ENCODE measurements around the gene PTPRM.

The PTPRM gene

GRCh38 chr18:7632152-7633098 lies 65.3 kb downstream of the PTPRM start:
- DNase-seq = no peak

- DNase-seq = no peak
Observed at GRCh38 chr18:7633171-7633570, 66.1 kb downstream of the PTPRM start.

- DNase-seq = no peak
Observed at GRCh38 chr18:7635948-7636347, 68.8 kb downstream of the PTPRM start.

- no peak for DNase-seq
Observed at GRCh38 chr18:7637269-7637668, 70.2 kb downstream of the PTPRM start.

- DNase-seq = no peak
Observed at GRCh38 chr18:7638321-7638720, 71.2 kb downstream of the PTPRM start.

- DNase-seq = no peak
Observed at GRCh38 chr18:7641813-7642212, 74.7 kb downstream of the PTPRM start.

GRCh38 chr18:7642331-7642890 lies 75.3 kb downstream of the PTPRM start:
- no peak for DNase-seq

GRCh38 chr18:7645756-7646155 lies 78.6 kb downstream of the PTPRM start:
- DNase-seq = no peak

GRCh38 chr18:7646174-7646886 lies 79.2 kb downstream of the PTPRM start:
- no peak for DNase-seq

- DNase-seq = no peak
Observed at GRCh38 chr18:7647500-7647899, 80.4 kb downstream of the PTPRM start.

GRCh38 chr18:7657050-7657449 lies 89.9 kb downstream of the PTPRM start:
- no peak for DNase-seq

GRCh38 chr18:7657937-7658336 lies 90.8 kb downstream of the PTPRM start:
- no peak for DNase-seq

- DNase-seq = no peak
Observed at GRCh38 chr18:7658701-7659100, 91.6 kb downstream of the PTPRM start.

- no peak for DNase-seq
Observed at GRCh38 chr18:7661207-7661606, 94.1 kb downstream of the PTPRM start.

GRCh38 chr18:7662866-7663265 lies 95.8 kb downstream of the PTPRM start:
- no peak for DNase-seq

GRCh38 chr18:7663366-7664312 lies 96.5 kb downstream of the PTPRM start:
- DNase-seq = no peak

- DNase-seq = no peak
Observed at GRCh38 chr18:7666195-7666776, 99.2 kb downstream of the PTPRM start.

- no peak for DNase-seq
Observed at GRCh38 chr18:7668392-7668791, 101.3 kb downstream of the PTPRM start.

- DNase-seq = no peak
Observed at GRCh38 chr18:7669361-7669760, 102.2 kb downstream of the PTPRM start.

- no peak for DNase-seq
Observed at GRCh38 chr18:7671105-7671504, 104.0 kb downstream of the PTPRM start.

- DNase-seq = no peak
Observed at GRCh38 chr18:7676253-7676873, 109.2 kb downstream of the PTPRM start.

GRCh38 chr18:7677001-7677400 lies 109.9 kb downstream of the PTPRM start:
- DNase-seq = no peak

Data from activated CD4-positive, CD25-positive, alpha-beta regulatory T cell treated with anti-CD3 and anti-CD28 coated beads, Interleukin-2, amount 50 U/mL, for 72 hours (primary cell).